DMS153 treated with DMSO at 0.1 percent for 48 hours (cell line): ENCODE measurements around the gene KLHDC7B.

Experiments used
- DNase-seq: peaks from one replicate; lab custom pipeline; 2025; ENCODE audit not compliant: unreplicated experiment; lab: John Stamatoyannopoulos, UW

The KLHDC7B gene

GRCh38 chr22:50571264-50572175 lies 25.8 kb downstream of the KLHDC7B start:
- no peak for DNase-seq

GRCh38 chr22:50572965-50573364 lies 27.3 kb downstream of the KLHDC7B start:
- no peak for DNase-seq

- DNase-seq: no peak
Measured at GRCh38 chr22:50573491-50574382, 28.0 kb downstream of the KLHDC7B start.

- DNase-seq: no peak
Measured at GRCh38 chr22:50574383-50574755, 28.7 kb downstream of the KLHDC7B start.

GRCh38 chr22:50575426-50575941 lies 29.8 kb downstream of the KLHDC7B start:
- no peak for DNase-seq

GRCh38 chr22:50576070-50576469 lies 30.4 kb downstream of the KLHDC7B start:
- no peak for DNase-seq

- DNase-seq: no peak
Measured at GRCh38 chr22:50576806-50577696, 31.4 kb downstream of the KLHDC7B start.

GRCh38 chr22:50577697-50577986 lies 31.9 kb downstream of the KLHDC7B start:
- DNase-seq: no peak

- no peak for DNase-seq
Measured at GRCh38 chr22:50577987-50578775, 32.5 kb downstream of the KLHDC7B start, which contains the start of gene CPT1B. Gene CPT1B, minus strand, starts transcription at chr22:50578427. Its CDS starts 512 bp downstream, at chr22:50577915.

- DNase-seq: no peak
Measured at GRCh38 chr22:50578776-50579310, 33.1 kb downstream of the KLHDC7B start.

GRCh38 chr22:50579752-50580151 lies 34.1 kb downstream of the KLHDC7B start:
- DNase-seq: no peak

- no peak for DNase-seq
Measured at GRCh38 chr22:50581031-50581949, 35.6 kb downstream of the KLHDC7B start.

- DNase-seq: no peak
Measured at GRCh38 chr22:50581950-50582492, 36.3 kb downstream of the KLHDC7B start.

GRCh38 chr22:50582493-50583293 lies 37.0 kb downstream of the KLHDC7B start, which contains the start of gene CHKB:
Gene CHKB, minus strand, starts transcription at chr22:50582849. Its CDS starts 68 bp downstream, at chr22:50582781.
- DNase-seq: peak; percentile 96

GRCh38 chr22:50583294-50583861 lies 37.7 kb downstream of the KLHDC7B start:
- DNase-seq: no peak

- DNase-seq: no peak
Measured at GRCh38 chr22:50584106-50585096, 38.7 kb downstream of the KLHDC7B start.
